H1 (cell line): Measurements from ENCODE around the gene MDFI. TPM values are rescaled to one million over a fixed set of nuclear protein-coding genes. Genes with fewer than 3 reads are reported as not detected.

Experiments
- CTCF ChIA-PET: fragments of 300-600 bp; sonication (Branson Sonifier 250); formaldehyde crosslinking; loops from one replicate; lab custom pipeline; 2021; ENCODE audit not compliant: partially characterized antibody; lab: Charles Lee
- POLR2A ChIA-PET: fragments of 300-600 bp; sonication (Branson Sonifier 250); formaldehyde crosslinking; loops from one replicate; lab custom pipeline; 2021; ENCODE audit warnings: inconsistent platforms; ENCODE audit not compliant: partially characterized antibody; lab: Charles Lee
- DNase-seq, 2 experiments: peaks; one replicate each; pipeline versions ENCODE4 v3.0.0 to v3.0.0-alpha.2; 2010 to 2022; ENCODE audit warnings: low spot score in 2 of 2, low read depth in 1 of 2, mixed read lengths in 1 of 2
- FAIRE-seq: peaks from 2 replicates; lab custom pipeline; 2011; peaks lifted over from hg19 to GRCh38; lab: Jason Lieb, UNC
- H2AFZ ChIP-seq: 2 replicates; pipeline ENCODE4 v1.8.1; 2012; ENCODE audit warnings: low read length, inconsistent platforms
- H2AK5ac ChIP-seq: 2 replicates; pipeline ENCODE4 v1.6.1; 2013; ENCODE audit warnings: low read depth, low read length
- H2BK120ac ChIP-seq: replicated peaks from 2 replicates; pipeline ENCODE3; 2013; ENCODE audit warnings: low read depth, low read length, inconsistent platforms
- H2BK12ac ChIP-seq: 2 replicates; pipeline ENCODE4 v1.6.1; 2013; ENCODE audit warnings: low read depth, low read length
- H2BK15ac ChIP-seq: 2 replicates; pipeline ENCODE4 v1.6.1; 2013; ENCODE audit warnings: low read length
- H2BK20ac ChIP-seq: 2 replicates; pipeline ENCODE4 v1.6.1; 2013; ENCODE audit warnings: low read length
- H2BK5ac ChIP-seq: 2 replicates; pipeline ENCODE4 v1.6.1; 2013; ENCODE audit warnings: low read depth, low read length
- H3K14ac ChIP-seq: 2 replicates; pipeline ENCODE4 v1.6.1; 2013; ENCODE audit warnings: inconsistent platforms; ENCODE audit not compliant: insufficient read length
- H3K18ac ChIP-seq: 2 replicates; pipeline ENCODE4 v1.6.1; 2013; ENCODE audit warnings: low read length; ENCODE audit errors: extremely low read depth
- H3K23ac ChIP-seq: 2 replicates; pipeline ENCODE4 v1.6.1; 2013; ENCODE audit warnings: inconsistent platforms; ENCODE audit not compliant: insufficient read length
- H3K23me2 ChIP-seq: 2 replicates; pipeline ENCODE4 v1.6.1; 2013; ENCODE audit warnings: low read depth, low read length
- H3K27ac ChIP-seq: 2 replicates; pipeline ENCODE4 v1.6.1; 2011; ENCODE audit warnings: low read depth, low read length, inconsistent platforms
- H3K27me3 ChIP-seq, 4 experiments: replicated peaks in 1 of 4; 1 replicate in 1 of 4; 2 replicates in 3 of 4; pipeline versions ENCODE4 v1.6.1 to v1.8.1; 2011 to 2013; ENCODE audit warnings: low read length in 3 of 4, mild to moderate bottlenecking in 3 of 4, inconsistent platforms in 2 of 4, mixed read lengths in 2 of 4, moderate library complexity in 1 of 4; ENCODE audit not compliant: control insufficient read depth in 3 of 4, insufficient read depth in 3 of 4; ENCODE audit errors: extremely low read depth in 1 of 4
- H3K36me3 ChIP-seq, 4 experiments: 2 replicates each; pipeline versions ENCODE4 v1.6.1 to v1.8.1; 2011 to 2013; ENCODE audit warnings: mild to moderate bottlenecking in 4 of 4, low read length in 3 of 4, moderate library complexity in 2 of 4, control low read depth in 1 of 4, inconsistent platforms in 1 of 4; ENCODE audit not compliant: insufficient read depth in 4 of 4, control insufficient read depth in 2 of 4
- H3K4ac ChIP-seq: replicated peaks from 2 replicates; pipeline ENCODE3; 2013; ENCODE audit warnings: low read length, low read depth, mixed read lengths, inconsistent platforms; ENCODE audit not compliant: insufficient read length
- H3K4me1 ChIP-seq, 4 experiments: replicated peaks in 1 of 4; 1 replicate in 1 of 4; 2 replicates in 3 of 4; pipeline versions ENCODE4 v1.6.1 to v1.8.1; 2011 to 2013; ENCODE audit warnings: low read length in 3 of 4, inconsistent platforms in 2 of 4, mixed read lengths in 1 of 4; ENCODE audit not compliant: insufficient read depth in 4 of 4, control insufficient read depth in 3 of 4
- H3K4me2 ChIP-seq, 2 experiments: 2 replicates each; pipeline versions ENCODE4 v1.6.1 to v1.8.1; 2011 to 2013; ENCODE audit warnings: low read depth in 2 of 2, low read length in 2 of 2, control low read depth in 1 of 2, inconsistent platforms in 1 of 2, mild to moderate bottlenecking in 1 of 2; ENCODE audit not compliant: insufficient read depth in 1 of 2
- H3K4me3 ChIP-seq, 4 experiments: fragments of 200-600, 300-600 bp in 1 of 4; sonication (generic), shearing (Covaris generic), sonication (Bioruptor Twin) in 1 of 4; 2 replicates each; pipeline versions ENCODE4 v1.5.1 to v1.8.1; 2011 to 2016; ENCODE audit warnings: low read length in 4 of 4, low read depth in 3 of 4, control low read depth in 2 of 4, inconsistent platforms in 2 of 4, mild to moderate bottlenecking in 2 of 4, mixed read lengths in 1 of 4, moderate library complexity in 1 of 4; ENCODE audit not compliant: insufficient read depth in 2 of 4; ENCODE audit errors: extremely low read depth in 1 of 4
- H3K56ac ChIP-seq: replicated peaks from 2 replicates; pipeline ENCODE3; 2013; ENCODE audit warnings: low read depth, mild to moderate bottlenecking, mixed read lengths, low read length, inconsistent platforms; ENCODE audit not compliant: insufficient read length
- H3K79me1 ChIP-seq: 2 replicates; pipeline ENCODE4 v1.6.1; 2013; ENCODE audit warnings: low read depth, low read length, control low read depth
- H3K79me2 ChIP-seq, 2 experiments: 2 replicates each; pipeline versions ENCODE4 v1.6.1 to v1.8.1; 2012 to 2013; ENCODE audit warnings: low read length in 2 of 2, mild to moderate bottlenecking in 2 of 2, inconsistent platforms in 1 of 2; ENCODE audit not compliant: insufficient read depth in 2 of 2, control insufficient read depth in 1 of 2
- H3K9ac ChIP-seq, 4 experiments: replicated peaks in 1 of 4; 1 replicate in 1 of 4; 2 replicates in 3 of 4; pipeline versions ENCODE4 v1.6.1 to v1.8.1; 2011 to 2013; ENCODE audit warnings: low read depth in 3 of 4, low read length in 3 of 4, control low read depth in 2 of 4, mild to moderate bottlenecking in 2 of 4, moderate library complexity in 2 of 4, inconsistent platforms in 1 of 4; ENCODE audit errors: extremely low read depth in 1 of 4
- H3K9me3 ChIP-seq, 2 experiments: 2 replicates each; pipeline versions ENCODE4 v1.6.1 to v1.8.1; 2012 to 2013; ENCODE audit warnings: mild to moderate bottlenecking in 2 of 2, moderate library complexity in 2 of 2, control low read depth in 1 of 2, inconsistent platforms in 1 of 2, low read depth in 1 of 2, low read length in 1 of 2, mixed read lengths in 1 of 2; ENCODE audit not compliant: insufficient read depth in 2 of 2
- H4K20me1 ChIP-seq, 2 experiments: replicated peaks in 1 of 2; 2 replicates each; pipeline versions ENCODE3 to v1.8.1; 2011 to 2013; ENCODE audit warnings: inconsistent platforms in 2 of 2, low read length in 2 of 2, mild to moderate bottlenecking in 1 of 2; ENCODE audit not compliant: insufficient read depth in 2 of 2, control insufficient read depth in 1 of 2
- H4K5ac ChIP-seq: 2 replicates; pipeline ENCODE4 v1.6.1; 2013; ENCODE audit warnings: low read length, low read depth, mixed read lengths, inconsistent platforms; ENCODE audit not compliant: insufficient read length
- H4K8ac ChIP-seq: 2 replicates; pipeline ENCODE4 v1.8.0; 2013; ENCODE audit warnings: mild to moderate bottlenecking, moderate library complexity, low read length, inconsistent platforms; ENCODE audit not compliant: insufficient read depth; ENCODE audit errors: extremely low read depth
- H4K91ac ChIP-seq: replicated peaks from 2 replicates; pipeline ENCODE3; 2013; ENCODE audit warnings: low read length, mixed read lengths, inconsistent platforms; ENCODE audit not compliant: insufficient read length
- ASH2L ChIP-seq: fragments of 200-600, 300-600 bp; sonication (generic); IDR thresholded peaks from one replicate; pipeline ENCODE4 v1.7.1; 2017; ENCODE audit warnings: low read length
- EGR1 ChIP-seq: IDR thresholded peaks from 2 replicates; pipeline ENCODE4 v1.6.1; 2011; ENCODE audit warnings: low read depth, low read length, borderline replicate concordance
- EZH2 ChIP-seq: fragments of 200-600 bp; sonication (generic); IDR thresholded peaks from 2 replicates; pipeline ENCODE4 v1.7.1; 2012; ENCODE audit warnings: low read depth, mild to moderate bottlenecking, moderate library complexity, low read length, inconsistent platforms; ENCODE audit not compliant: severe bottlenecking
- SP1 ChIP-seq: IDR thresholded peaks from 2 replicates; pipeline ENCODE4 v1.6.1; 2011; ENCODE audit warnings: low read depth, low read length
- WGBS, 2 experiments: shearing (Covaris generic) in 1 of 2; methylation state at CpG; one replicate each; pipeline versions ENCODE4 v1.1.6 to v1.1.7; 2013 to 2015; ENCODE audit warnings: low lambda C conversion rate in 2 of 2, mixed read lengths in 2 of 2, inconsistent platforms in 1 of 2, low coverage in 1 of 2, missing lambda C conversion rate in 1 of 2; ENCODE audit not compliant: insufficient replicate concordance in 2 of 2, insufficient coverage in 1 of 2, insufficient read length in 1 of 2; ENCODE audit errors: extremely low coverage in 1 of 2, missing lambda C conversion rate in 1 of 2; 5-methylcytosine and 5-hydroxymethylcytosine counted together
- polyA plus RNA-seq, 7 experiments: library from polyadenylated mRNA; depleted of rRNA in 3 of 7; stranded (reverse) in 5 of 7; unstranded in 2 of 7; fragments of >200 nt in 5 of 7; fragments of 200-250 nt in 2 of 7; gene quantifications; 1 replicate in 5 of 7; 2 replicates in 1 of 7; 4 replicates in 1 of 7; pipeline versions ENCODE4 v1.2.1 to v1.2.3, GENCODE V29; 2011 to 2013; ENCODE audit warnings: missing spikeins in 2 of 7, mixed read lengths in 2 of 7
- total RNA-seq: library from RNA; stranded (reverse); fragmentation: NEBNext Ultra II Directional; extraction: Animal tissue kit (Norgen Biotek cat#: 25700); gene quantifications from 2 replicates; pipeline ENCODE4 v1.2.1, GENCODE V29; 2021

The MDFI gene
- total and polyA plus RNA-seq, 2 of the 8 experiments (the other 6 are each of a cell fraction or from before 2014, with no cell fraction given) = 41.0 to 65.6 TPM

- POLR2A ChIA-PET = interaction anchor here (1.2 to 1.3 kb wide), 4 partner anchors 9 to 39 kb away, joined by 3 to 9 read pairs (median 5); no protein-coding TSS in a partner anchor
- FAIRE-seq = no peak
- no peak overlapping the region for H2BK120ac ChIP-seq
These were observed 6.8 kb downstream of the MDFI start for GRCh38 chr6:41645007-41645618.

More at GRCh38 chr6:41645007-41645618, 6.8 kb downstream of the MDFI start:
- Histone ChIP-seq H3K4ac (peak overlapping the region; percentile 30), H2BK15ac (peak overlapping the region; percentile 88), H4K91ac (peak overlapping the region; percentile 14), H3K23ac (no peak overlapping the region), H3K36me3 (peaks cover 0 to 11% (median 2%) of the 10 kb centered on the region in 4 experiments; a peak in 4 of 8 replicates), H3K23me2 (no peaks in the 10 kb centered on the region; the same call in none of the 2 replicates), H3K56ac (no peak overlapping the region), H2AFZ (no peak overlapping the region), H3K79me1 (peaks cover under 1% of the 10 kb centered on the region; the same call in 1 of the 2 replicates), H3K27me3 (peaks cover 0 to 18% (median 7%) of the 10 kb centered on the region in 4 experiments; a peak in 5 of 7 replicates), H4K20me1 (peaks cover 5 to 14% of the 10 kb centered on the region in 2 experiments), H3K9me3 (no peaks in the 10 kb centered on the region), H3K18ac (peak overlapping the region; percentile 87), H3K14ac (no peak overlapping the region), H3K4me3 (0 out of 8 replicates have a peak overlapping the region, but pooled peaks of 2 of the 4 experiments have one; percentile 9 to 14), H2BK5ac (peak overlapping the region; percentile 60; the same call in 1 of the 2 replicates), H2AK5ac (0 out of 2 replicates have a peak overlapping the region, but pooled peaks have one; percentile 84), H3K9ac (no peak overlapping the region), H3K4me1 (peaks cover 4 to 45% (median 31%) of the 10 kb centered on the region in 4 experiments), H4K5ac (no peak overlapping the region), H3K4me2 (peak overlapping the region; percentile 48 to 60), H4K8ac (no peak overlapping the region), H2BK12ac (0 out of 2 replicates have a peak overlapping the region, but pooled peaks have one; percentile 68), H3K79me2 (no peaks in the 10 kb centered on the region), H2BK20ac (peak overlapping the region; percentile 90; the same call in 1 of the 2 replicates), H3K27ac (no peak overlapping the region)
- TF ChIP-seq SP1 = no peak
- TF ChIP-seq EZH2 = peak; percentile 21
- peak; percentile 24 for TF ChIP-seq ASH2L
- TF ChIP-seq EGR1 = peak; percentile 19; the same call in 1 of the 2 replicates
- CTCF ChIA-PET = interaction anchor here (0.6 to 6.5 kb wide), 5 partner anchors 18 to 220 kb away, joined by 3 to 32 read pairs (median 4); no protein-coding TSS in a partner anchor
- DNase-seq = peak in 1 of 2 experiments; percentile 55
- 51% methylated on average over 12 of the region's 12 CpGs; no CpG with 5 or more reads in 1 of the 2 experiments for WGBS, 2 experiments
